NCI-H526 (cell line): Measurements from ENCODE around the gene GPR62.
"Not testable (repeated sequence)": the region's sequence is repeated elsewhere in the genome, so short reads cannot be mapped to it uniquely, and the experiment has no call there.

Experiments used
- DNase-seq, 2 experiments: peaks; one replicate each; lab custom pipeline; 2025; lab: John Stamatoyannopoulos, UW

GPR62 gene

DNA sequence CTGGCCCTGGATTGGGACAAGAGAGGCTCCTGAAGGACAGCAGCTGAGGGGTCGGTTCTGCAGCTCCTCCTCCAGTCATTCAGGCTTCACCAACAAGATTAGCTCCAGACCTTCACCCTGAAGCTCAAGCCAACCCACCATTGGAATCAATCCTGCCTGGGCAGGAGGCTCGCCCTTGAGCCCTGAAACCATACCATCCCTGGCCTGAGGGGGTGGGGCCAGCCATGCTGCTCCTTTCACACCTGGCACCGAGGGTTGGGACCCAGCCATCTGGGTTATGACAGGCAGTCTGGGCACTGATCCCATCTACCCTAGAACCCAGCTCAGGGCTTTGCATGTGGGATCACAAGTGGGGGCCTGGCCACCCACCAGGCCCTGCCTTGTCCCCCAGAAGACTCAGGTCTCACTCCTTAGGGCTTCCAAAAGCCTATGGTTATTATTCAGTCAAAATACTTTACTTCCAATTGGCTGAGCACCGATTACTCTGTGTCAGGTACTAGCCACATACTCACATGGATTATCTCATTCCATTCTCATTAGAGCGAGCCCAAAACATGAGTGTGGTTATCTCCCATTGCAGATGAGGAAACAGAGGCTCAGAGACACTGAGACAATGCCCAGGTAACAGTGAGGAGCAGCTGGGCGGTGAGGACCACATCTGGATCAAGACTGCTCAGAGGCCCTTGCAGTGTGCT is 15.6 kb downstream of the GPR62 start:
- no peak for DNase-seq

DNA sequence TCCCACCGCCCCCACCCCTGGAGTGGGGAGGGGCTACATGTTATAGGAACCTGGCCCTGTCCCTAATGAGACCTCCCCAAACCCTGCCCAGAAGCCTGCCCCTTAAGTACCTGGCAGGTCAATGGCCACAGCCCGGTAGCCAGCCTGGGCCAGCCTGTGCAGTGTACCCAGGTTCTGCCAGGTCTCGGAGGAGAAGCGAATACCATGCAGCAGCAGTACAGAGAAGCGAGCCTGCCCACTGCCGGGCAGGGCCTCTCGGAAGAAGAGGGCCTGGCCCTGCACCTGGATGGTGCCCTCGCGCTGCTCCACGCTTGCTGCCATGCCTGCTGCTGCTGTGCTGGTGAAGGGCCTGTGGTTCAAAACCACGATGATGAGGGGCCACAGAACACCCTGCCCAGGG is 16.2 kb downstream of the GPR62 start:
- DNase-seq, result no peak

DNA sequence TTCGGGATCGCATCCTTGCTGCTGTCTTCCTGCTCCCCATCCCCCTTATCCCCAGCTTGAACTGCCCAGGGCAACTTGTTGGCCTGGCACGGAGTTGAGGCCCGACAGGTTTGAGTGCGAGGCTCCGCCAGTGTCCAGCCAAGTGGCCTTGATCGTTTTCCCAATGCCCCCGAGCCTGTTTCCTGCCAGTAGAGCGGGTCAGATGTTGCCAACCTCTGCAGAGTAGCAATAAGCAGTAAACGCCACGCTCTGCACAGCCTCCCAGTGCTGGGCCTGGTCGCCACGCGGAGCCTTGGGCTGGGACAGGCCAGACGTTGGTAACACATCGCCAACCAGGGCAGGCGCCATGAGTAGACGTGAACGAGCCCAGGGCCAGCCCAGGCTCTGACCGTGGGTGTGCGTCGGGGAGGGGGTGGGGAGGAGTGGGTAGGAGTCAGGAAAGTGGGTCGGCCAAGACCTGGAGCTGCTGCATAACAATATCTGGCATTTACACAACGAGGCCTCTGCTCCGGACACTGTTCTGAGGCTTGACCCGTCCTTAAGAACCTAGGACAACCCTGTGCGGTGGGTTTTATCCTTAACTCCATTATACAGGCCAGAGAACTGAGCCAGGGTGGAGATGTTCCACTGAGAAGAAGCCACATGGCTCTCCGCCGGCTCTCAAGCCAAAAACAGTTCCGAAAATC is 19.2 kb downstream of the GPR62 start:
- peak; percentile 33 to 47 for DNase-seq

DNA sequence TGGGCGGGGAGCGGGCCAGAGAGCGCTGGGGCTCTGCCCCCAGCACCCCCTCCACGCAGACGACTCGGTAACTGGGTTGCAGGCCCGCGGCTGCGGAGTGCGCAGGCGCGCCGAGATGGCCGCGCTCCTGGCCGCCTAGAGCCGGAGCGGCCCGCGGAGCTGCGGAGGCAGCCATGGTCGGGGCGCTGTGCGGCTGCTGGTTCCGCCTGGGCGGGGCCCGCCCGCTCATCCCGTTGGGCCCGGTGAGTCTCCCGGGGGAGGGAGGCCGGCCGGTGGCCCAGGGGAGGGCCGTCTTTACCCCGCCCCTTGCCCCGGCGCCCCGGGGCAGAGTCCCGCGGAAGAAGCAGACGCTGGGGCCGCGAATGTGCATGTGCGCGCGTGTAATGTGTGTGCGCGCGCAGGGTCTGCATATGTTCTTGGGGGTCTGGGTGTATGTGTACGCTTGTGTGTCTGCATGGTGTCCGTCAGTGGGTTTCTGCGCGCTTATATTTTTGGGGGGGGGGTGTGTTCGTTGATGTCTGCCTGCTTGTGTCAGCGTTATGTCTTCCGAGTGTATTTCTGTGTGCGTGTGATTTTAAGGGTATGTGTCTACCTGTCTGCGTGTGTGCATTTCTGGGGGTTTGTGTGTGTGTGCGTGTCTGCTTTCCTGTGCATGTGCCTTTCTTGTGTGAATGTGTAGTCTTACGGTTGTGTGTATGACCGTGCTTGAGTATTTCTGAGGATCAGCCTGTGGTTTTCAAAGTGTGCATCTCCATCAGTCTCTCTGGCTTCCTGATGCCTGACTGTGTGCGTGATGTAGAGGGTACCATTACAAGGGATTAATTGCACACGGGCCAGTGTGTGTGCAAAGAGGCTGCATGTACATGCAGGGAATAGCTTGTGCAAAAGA is 20.0 kb downstream of the GPR62 start, which contains the start of gene ABHD14A:
Gene ABHD14A, plus strand, starts transcription at position 102 of the 889 bp plus-strand sequence. Its CDS starts 72 bp downstream, at position 174.
- DNase-seq, result peak; percentile 51 to 77

DNA sequence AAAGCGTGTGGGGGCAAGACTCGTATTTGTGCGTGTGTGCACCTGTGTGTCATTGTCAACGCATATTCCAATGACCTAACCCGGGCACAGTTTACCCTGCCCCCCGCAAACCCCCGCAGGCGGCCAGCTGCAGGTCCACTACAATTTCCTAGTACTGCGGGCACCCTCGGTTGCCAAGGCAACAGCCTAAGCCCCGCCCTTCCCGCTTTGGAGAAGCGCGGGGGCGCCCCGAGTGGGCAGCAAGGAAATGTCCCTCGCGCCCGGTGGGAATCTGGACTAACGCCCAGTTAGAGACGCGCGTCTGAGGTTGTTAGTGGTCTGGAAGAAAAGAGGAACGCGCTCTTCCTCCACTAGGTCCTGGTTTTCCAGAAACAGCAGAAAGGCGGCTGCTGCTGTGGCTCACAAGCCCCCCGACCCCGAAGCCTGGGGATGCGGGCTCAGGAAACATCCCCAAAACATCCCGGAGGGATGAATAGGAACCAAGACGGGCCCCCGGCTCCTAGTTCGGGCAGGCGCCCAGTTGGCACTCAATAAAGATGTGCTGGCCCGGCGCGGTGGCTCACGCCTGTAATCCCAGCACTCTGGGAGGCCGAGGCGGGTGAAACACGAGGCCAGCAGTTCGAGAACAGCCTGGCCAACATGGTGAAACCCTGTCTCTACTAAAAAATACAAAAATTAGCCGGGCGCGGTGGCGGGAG is 20.8 kb downstream of the GPR62 start:
- DNase-seq, result peak in 1 of 2 experiments; percentile 68

DNA sequence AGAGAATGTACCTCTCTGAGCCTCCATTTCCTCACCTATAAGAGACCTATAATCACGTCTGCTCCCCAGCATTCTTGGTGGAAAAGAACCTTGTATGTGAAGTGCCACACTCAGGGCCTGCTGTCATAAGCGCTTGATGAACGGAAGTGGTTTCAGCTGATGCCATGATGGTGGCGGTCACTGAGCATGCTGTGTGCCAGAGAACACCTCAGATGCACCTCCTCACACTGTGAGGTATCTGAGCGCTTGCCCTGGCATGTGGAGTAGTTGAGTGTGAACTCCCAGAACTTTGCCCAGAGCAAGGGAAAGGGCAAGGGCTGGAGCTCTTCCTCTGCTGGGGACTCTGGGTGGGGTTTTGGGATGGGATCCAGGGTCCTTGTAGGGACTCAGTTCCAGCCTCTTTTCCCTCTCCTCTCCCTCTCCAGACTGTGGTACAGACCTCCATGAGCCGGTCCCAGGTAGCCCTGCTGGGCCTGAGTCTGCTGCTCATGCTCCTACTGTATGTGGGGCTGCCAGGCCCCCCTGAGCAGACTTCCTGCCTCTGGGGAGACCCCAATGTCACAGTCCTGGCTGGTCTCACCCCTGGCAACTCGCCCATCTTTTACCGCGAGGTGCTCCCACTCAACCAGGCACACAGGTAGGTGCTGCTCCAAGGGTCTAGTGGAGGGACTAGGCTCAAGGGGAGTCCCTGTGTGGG is 22.4 kb downstream of the GPR62 start:
- no peak for DNase-seq

DNA sequence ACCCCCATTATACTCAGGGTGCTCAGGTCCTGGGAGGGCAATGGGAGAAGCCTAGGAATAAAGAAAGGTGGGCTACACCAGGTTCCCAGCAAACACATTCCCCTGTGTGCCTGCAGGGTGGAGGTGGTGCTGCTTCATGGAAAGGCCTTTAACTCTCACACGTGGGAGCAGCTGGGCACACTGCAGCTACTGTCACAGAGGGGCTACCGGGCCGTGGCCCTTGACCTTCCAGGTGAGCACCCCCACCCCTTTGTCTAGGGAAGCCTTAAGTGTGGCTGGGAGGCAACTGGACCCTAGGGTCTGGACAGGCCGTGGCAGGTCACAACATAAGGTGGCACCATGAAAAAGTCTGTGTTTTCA is 22.9 kb downstream of the GPR62 start:
- no peak for DNase-seq

DNA sequence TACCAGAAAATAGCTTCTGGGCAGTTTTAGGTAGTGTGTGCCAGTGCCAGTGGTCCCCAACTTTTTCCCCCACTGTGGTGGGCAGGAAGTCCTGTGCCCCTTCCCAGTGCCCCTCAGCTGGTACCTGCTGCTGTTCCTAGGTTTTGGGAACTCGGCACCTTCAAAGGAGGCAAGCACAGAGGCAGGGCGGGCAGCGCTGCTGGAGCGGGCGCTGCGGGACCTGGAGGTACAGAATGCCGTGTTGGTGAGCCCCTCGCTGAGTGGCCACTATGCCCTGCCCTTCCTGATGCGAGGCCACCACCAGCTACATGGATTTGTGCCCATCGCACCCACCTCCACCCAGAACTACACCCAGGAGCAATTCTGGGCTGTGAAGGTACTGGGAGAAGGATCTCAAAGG is 25.1 kb downstream of the GPR62 start:
- no peak for DNase-seq

DNA sequence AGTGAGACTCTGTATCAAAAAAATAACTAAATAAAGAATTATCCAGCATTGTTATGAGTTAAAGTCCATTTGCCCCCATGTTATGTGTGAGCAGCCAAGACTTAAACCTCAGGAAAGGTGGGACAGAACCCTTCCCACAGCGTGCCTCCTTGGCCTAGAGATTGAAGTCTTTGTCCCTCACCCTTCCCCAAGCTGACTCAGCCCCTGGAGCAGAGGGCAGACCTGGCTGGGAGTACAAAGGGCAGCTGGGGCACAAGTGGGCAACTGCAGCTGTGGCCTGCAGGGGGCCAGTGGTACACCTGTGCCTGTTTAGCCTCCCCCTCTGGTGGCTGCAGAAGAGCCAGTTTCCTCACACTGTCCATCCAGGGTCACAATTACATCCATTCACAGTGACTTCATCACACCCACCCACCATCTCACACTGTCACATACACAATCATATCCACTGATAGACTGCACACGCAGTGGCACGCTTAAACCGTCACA is 27.2 kb downstream of the GPR62 start:
- peak; percentile 66 to 80 for DNase-seq

DNA sequence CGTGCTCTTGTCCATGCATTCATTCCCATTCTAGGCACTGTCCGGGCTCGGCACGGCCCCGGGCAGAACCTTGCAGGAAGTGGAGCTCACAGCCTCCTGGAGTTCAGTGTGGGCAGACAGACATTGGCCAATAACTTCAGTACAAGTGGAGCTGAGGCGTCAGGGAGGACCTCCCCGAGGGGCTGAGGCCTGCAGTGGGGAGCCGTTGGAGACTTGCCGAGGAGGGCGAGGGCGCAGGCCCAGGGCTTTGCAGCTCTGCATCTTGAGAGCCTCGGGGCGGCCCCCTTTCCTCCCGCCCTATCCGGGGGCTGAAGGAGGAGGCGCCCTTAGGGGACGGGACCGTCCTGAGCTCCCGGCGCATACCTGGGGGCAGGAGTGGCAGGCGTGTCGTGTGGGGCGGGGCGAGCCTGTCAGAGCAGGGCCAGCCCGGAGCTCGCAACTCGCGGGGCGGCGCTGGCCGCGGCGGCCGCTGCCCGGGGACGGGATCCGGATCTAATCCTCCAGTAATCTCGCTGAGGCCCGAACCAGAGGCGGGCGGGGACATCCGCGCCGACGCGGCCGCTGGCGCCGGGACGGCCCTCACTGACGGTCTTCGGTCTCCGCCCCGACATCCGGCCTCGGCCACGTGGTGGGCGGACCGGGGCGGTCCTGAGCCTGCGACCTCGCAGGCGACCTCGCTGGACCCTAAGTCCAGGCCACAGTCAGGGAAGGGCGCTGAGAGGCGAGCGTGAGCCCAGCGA is 27.8 kb downstream of the GPR62 start, which contains the start of gene ACY1:
Gene ACY1, plus strand, starts transcription at position 698 of the 740 bp plus-strand sequence. CDS start 530 bp downstream, outside the sequence.
- peak; percentile 66 to 83 for DNase-seq

DNA sequence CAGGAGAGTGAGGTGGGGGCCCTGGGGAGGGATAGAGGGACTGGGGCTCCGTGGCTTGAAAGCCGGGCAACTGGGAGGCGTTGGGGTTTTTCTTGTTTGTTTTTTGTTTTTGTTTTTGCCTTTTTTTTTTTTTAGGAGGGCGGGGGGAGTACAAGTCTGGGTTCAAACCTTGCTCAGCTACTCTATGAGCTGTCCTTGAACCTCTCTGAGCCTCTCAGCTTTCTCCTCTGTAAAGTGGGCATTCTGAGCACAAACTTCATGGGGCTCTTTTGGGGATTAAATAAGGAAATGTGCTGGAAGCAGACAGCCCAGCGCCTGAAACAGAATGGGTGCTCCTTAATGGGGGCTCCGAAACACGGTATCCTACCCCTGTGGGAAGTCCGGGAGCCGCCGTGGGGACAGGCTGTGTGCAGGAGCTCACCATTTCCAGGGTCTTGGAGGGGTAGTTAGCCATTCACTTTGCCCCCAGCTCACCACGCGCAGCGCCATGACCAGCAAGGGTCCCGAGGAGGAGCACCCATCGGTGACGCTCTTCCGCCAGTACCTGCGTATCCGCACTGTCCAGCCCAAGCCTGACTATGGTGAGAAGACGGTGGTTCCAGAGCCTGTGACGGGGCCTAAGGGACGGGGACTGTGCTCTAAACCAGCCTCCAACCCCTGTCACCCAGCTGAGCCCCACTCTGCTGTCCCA is 28.5 kb downstream of the GPR62 start:
- DNase-seq, result no peak

DNA sequence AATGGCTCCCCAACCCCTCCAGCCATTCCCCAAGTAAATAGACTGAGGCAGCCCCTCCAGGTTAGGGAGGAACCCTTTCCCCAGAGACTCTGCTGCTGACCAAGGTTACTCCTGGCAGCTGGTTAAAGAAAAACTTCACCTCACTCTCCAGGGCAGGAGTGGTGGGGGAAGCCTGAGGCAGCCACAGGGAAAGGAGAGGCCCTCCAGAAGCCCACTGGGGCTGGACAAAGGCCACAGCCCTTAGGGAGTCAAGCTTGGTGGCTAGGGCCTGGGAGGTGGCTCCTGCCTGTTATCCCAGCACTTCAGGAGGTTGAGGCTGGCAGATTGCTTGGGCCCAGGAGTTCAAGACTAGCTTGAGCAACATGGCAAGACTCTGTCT is 29.1 kb downstream of the GPR62 start:
- no peak for DNase-seq

DNA sequence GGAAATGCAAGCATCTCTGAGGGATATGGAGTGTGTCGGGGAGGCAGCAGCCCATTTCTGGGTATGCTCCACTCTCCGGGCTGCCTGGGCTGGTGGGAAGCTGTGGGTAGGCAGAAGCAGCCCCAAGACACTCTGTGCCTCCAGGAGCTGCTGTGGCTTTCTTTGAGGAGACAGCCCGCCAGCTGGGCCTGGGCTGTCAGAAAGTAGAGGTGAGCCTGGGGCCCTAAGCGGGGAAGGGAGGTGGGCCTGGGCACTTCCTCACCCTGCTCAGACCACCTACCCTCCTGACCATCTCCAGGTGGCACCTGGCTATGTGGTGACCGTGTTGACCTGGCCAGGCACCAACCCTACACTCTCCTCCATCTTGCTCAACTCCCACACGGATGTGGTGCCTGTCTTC is 29.9 kb downstream of the GPR62 start:
- DNase-seq, result no peak

DNA sequence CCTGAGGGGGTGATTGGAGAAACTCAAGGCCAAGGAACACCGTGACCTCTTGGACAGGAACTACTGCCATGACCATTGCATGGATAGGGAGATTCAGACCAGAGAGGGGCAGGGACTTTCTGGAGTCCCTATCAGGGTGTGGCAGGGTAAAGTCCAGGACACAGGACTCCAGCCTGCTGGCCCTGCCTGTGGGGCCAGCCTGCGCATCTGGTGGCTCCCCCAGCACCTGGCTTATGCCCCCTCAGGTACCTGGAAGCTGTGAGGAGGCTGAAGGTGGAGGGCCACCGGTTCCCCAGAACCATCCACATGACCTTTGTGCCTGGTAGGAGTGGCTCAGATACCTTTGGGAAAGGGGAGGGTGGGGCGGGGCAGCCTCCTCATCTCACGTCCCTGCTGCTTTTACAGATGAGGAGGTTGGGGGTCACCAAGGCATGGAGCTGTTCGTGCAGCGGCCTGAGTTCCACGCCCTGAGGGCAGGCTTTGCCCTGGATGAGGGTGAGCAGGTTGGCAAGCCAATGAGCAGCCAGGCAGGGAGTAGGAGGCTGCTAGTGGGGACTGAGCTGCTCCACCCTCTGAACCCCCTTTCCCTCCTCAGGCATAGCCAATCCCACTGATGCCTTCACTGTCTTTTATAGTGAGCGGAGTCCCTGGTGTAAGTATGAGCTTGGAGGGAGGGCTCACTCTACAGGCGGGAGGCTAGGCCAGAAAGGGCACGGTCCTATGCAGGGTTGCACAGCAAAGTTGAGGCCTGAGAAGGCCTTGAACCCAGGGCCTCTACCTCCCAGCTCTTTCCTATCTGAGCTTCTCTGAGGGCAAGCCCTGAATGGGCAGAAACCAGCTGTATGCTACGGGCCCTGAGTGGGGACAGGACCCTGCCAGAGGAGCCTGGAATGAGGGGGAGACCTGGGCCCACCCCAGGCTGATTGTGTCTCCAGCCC is 31.1 kb downstream of the GPR62 start:
- no peak for DNase-seq

DNA sequence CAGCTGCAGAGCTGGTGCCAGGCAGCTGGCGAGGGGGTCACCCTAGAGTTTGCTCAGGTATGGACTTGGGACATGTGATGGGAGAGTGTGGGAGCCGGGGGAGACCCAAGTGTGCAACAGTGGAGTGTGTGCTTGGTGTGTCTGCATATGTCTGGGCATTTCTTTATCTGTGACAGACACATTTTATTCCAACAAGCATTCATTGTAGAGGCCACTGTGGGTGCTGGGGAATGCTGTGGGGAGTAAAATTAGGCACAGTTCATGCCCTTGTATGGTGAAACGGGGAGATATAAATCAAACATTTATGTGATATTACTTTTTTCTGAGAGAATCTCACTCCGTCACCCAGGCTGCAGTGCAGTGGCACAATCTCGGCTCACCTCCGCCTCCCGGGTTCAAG is 32.4 kb downstream of the GPR62 start:
- DNase-seq, result no peak

DNA sequence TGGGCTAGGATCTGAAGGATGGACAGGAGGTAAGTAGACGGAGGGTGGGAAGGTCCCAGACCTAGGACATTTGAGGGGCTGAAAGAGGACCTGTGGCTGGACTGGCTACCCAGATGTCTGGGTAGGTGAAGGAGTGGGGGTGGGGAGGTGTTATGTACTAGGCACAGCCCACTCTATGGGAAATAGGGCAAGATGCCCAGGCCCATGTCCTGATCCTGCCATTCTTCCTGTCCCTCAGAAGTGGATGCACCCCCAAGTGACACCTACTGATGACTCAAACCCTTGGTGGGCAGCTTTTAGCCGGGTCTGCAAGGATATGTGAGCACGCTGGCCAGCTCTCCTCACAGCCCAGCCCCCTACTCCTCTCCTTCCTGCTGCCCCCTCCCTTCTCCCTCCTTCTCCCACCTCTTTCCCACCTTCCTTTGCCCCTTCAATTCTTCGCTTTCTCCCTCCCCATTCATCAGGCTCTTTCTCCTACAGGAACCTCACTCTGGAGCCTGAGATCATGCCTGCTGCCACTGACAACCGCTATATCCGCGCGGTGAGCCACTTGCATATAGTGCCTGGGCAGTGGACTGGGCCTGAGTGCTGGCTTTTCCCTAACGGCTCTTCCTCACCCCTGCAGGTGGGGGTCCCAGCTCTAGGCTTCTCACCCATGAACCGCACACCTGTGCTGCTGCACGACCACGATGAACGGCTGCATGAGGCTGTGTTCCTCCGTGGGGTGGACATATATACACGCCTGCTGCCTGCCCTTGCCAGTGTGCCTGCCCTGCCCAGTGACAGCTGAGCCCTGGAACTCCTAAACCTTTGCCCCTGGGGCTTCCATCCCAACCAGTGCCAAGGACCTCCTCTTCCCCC is 33.3 kb downstream of the GPR62 start:
- DNase-seq, result no peak

DNA sequence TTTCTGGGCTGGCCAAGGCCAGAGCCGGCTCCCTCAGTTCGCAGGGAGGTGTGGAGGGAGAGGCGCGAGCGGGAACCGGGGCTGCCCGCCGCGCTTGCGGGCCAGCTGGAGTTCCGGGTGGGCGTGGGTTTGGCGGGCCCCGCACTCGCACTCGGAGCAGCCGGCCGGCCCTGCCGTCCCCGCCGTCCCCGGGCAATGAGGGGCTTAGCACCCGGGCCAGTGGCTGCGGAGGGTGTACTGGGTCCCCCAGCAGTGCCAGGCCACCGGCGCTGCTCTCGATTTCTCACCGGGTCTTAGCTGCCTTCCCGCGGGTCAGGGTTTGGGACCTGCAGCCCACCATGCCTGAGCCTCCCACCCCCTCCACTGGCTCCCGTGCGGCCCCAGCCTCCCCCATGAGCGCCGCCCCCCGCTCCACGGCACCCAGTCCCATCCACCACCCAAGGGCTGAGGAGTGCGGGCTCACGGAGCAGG is 35.4 kb downstream of the GPR62 start:
- not testable (repeated sequence) for DNase-seq
